Osteocyte (in vitro differentiated cells): ENCODE measurements around the gene REL. TPM values are rescaled to one million over a fixed set of nuclear protein-coding genes. Genes with fewer than 3 reads are reported as not detected.
"Not testable (repeated sequence)": the region's sequence is repeated elsewhere in the genome, so short reads cannot be mapped to it uniquely, and the experiment has no call there.

Source experiments
- DNase-seq: peaks from one replicate; pipeline ENCODE4 v3.0.0; 2021; ENCODE audit warnings: mixed read lengths; ENCODE audit not compliant: unreplicated experiment; ENCODE audit errors: extremely low spot score
- H3K27ac Mint-ChIP-seq: one replicate; pipeline ENCODE4 v1.8.0; 2021; ENCODE audit warnings: mild to moderate bottlenecking, mixed read lengths; ENCODE audit not compliant: unreplicated experiment
- H3K27me3 Mint-ChIP-seq: one replicate; pipeline ENCODE4 v1.8.0; 2021; ENCODE audit warnings: mixed read lengths; ENCODE audit not compliant: unreplicated experiment
- H3K36me3 Mint-ChIP-seq: one replicate; pipeline ENCODE4 v1.8.0; 2021; ENCODE audit warnings: mixed read lengths; ENCODE audit not compliant: unreplicated experiment
- H3K4me1 Mint-ChIP-seq: one replicate; pipeline ENCODE4 v1.8.0; 2021; ENCODE audit warnings: mixed read lengths; ENCODE audit not compliant: unreplicated experiment
- H3K4me3 Mint-ChIP-seq: one replicate; pipeline ENCODE4 v1.8.0; 2021; ENCODE audit warnings: mild to moderate bottlenecking, moderate library complexity, mixed read lengths; ENCODE audit not compliant: unreplicated experiment
- H3K9me3 Mint-ChIP-seq: one replicate; pipeline ENCODE4 v1.8.0; 2021; ENCODE audit warnings: mixed read lengths; ENCODE audit not compliant: unreplicated experiment
- total RNA-seq: library from RNA; stranded (reverse); gene quantifications from 2 replicates; pipeline ENCODE4 v1.2.1, GENCODE V29; 2021
- TF ChIP-seq, protein P1 (sequence below): fragments of 200-600 bp; sonication (generic); IDR thresholded peaks from 2 replicates; pipeline ENCODE4 v1.5.0; 2021; ENCODE audit warnings: antibody characterized with exemption, mild to moderate bottlenecking, moderate library complexity

Gene REL
- total RNA-seq, 1 donor from 2014 or later, result 7.1 TPM

GRCh38 chr2:60885683-60886082, 4.3 kb downstream of the REL start:
- no peak for DNase-seq
- Mint-ChIP-seq H3K9me3 (no peaks in the 10 kb centered on the region), H3K27me3 (no peaks in the 10 kb centered on the region), H3K36me3 (peaks cover 2% of the 10 kb centered on the region), H3K4me3 (no peak overlapping the region), H3K27ac (no peak overlapping the region), H3K4me1 (peaks cover 23% of the 10 kb centered on the region)
- TF ChIP-seq, protein P1, sequence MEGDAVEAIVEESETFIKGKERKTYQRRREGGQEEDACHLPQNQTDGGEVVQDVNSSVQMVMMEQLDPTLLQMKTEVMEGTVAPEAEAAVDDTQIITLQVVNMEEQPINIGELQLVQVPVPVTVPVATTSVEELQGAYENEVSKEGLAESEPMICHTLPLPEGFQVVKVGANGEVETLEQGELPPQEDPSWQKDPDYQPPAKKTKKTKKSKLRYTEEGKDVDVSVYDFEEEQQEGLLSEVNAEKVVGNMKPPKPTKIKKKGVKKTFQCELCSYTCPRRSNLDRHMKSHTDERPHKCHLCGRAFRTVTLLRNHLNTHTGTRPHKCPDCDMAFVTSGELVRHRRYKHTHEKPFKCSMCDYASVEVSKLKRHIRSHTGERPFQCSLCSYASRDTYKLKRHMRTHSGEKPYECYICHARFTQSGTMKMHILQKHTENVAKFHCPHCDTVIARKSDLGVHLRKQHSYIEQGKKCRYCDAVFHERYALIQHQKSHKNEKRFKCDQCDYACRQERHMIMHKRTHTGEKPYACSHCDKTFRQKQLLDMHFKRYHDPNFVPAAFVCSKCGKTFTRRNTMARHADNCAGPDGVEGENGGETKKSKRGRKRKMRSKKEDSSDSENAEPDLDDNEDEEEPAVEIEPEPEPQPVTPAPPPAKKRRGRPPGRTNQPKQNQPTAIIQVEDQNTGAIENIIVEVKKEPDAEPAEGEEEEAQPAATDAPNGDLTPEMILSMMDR, result no peak

DNA sequence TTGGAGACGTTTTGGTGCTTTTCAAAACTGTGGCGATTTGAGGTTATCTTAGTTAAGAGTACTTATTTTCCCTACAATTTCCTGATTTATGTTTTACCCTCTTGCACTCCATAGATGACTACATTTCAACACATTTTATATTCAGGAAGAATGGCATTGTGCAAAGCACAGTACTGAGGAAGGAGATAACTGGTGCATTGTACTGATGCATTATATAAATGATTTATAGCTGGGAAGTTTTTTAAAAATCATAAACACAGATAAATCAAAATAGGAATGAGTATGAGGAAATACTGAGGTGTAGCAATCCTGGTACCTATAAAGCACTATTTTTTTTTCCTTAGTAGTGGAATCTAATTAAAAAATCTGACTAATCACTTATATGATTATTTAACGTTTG, 5.6 kb downstream of the REL start:
- H3K4me3 Mint-ChIP-seq, result no peak overlapping the region
- H3K27me3 Mint-ChIP-seq, result no peaks in the 10 kb centered on the region

DNA sequence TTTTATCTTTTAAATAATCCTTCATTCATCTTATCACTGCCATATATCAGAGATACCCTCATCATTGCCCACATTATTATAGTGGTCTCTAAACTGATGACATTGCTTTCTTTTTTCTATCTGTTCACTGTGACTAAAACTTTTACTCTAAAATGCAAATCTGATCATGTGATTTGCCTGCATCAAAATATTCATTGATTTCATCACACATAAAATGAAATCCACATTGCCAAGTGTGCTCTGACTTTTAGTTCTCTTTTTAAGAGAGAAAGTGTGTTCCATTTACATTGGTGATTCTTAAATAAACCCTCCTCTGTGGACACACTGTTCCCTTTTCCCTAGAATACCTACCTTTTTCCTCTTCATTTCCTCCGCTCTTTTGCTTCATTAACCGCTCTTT, 7.5 kb downstream of the REL start:
- no peaks in the 10 kb centered on the region for H3K27me3 Mint-ChIP-seq
- peaks cover 12% of the 10 kb centered on the region for H3K36me3 Mint-ChIP-seq
- no peak overlapping the region for H3K4me3 Mint-ChIP-seq
- TF ChIP-seq, protein P1, result no peak
- H3K27ac Mint-ChIP-seq, result no peak overlapping the region
- peaks cover 10% of the 10 kb centered on the region for H3K4me1 Mint-ChIP-seq
- no peak for DNase-seq
- H3K9me3 Mint-ChIP-seq, result no peaks in the 10 kb centered on the region

More for the DNA sequence above, 5.6 kb downstream of the REL start:
- Mint-ChIP-seq H3K27ac (no peak overlapping the region), H3K4me1 (peaks cover 23% of the 10 kb centered on the region), H3K9me3 (no peaks in the 10 kb centered on the region), H3K36me3 (peaks cover 8% of the 10 kb centered on the region)
- TF ChIP-seq, protein P1, result no peak
- DNase-seq, result no peak

DNA sequence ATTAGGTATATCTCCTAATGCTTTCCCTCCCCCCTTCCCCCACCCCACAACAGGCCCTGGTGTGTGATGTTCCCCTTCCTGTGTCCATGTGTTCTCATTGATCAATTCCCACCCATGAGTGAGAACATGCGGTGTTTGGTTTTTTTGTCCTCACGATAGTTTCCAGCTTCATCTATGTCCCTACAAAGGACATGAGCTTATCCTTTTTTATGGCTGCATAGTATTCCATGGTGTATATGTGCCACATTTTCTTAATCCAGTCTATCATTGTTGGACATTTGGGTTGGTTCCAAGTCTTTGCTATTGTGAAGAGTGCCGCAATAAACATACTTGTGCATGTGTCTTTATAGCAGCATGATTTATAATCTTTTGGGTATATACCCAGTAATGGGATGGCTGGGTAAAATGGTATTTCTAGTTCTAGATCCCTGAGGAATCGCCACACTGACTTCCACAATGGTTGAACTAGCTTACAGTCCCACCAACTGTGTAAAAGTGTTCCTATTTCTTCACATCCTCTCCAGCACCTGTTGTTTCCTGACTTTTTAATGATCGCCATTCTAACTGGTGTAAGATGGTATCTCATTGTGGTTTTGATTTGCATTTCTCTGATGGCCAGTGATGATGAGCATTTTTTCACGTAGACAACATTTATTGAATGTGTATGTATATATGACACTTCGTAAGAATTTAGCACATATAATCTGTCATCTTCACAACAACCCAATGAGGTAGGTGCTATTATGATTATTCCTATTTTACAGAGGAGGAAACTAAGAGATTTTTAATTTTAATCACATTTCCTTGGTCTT, 8.4 kb downstream of the REL start:
- DNase-seq, H3K4me3 Mint-ChIP-seq, H3K27ac Mint-ChIP-seq, H3K27me3 Mint-ChIP-seq, H3K9me3 Mint-ChIP-seq, H3K4me1 Mint-ChIP-seq: not testable (repeated sequence)
- peaks cover 19% of the 10 kb centered on the region for H3K36me3 Mint-ChIP-seq

- Mint-ChIP-seq H3K36me3 (peaks cover 22% of the 10 kb centered on the region), H3K27ac (no peak overlapping the region)
- TF ChIP-seq, protein P1, result no peak
These were observed 9.0 kb downstream of the REL start for GRCh38 chr2:60890393-60890707.

More at GRCh38 chr2:60890393-60890707, 9.0 kb downstream of the REL start:
- Mint-ChIP-seq H3K4me1 (peaks cover 3% of the 10 kb centered on the region), H3K9me3 (no peaks in the 10 kb centered on the region), H3K4me3 (no peak overlapping the region), H3K27me3 (no peaks in the 10 kb centered on the region)
- no peak for DNase-seq
